Upper lobe of left lung (tissue), 6 donors: Measurements from ENCODE around the gene DNAJB8. TPM values are rescaled to one million over a fixed set of nuclear protein-coding genes. Genes with fewer than 3 reads are reported as not detected.

Source experiments
- ATAC-seq, 2 donors: fragments of 200-7000 bp; cut with Tn5 transposase; one replicate each; pipeline ENCODE4 v1.9.1; 2022; ENCODE audit warnings: mild to moderate bottlenecking in 2 of 2, moderate library complexity in 2 of 2; ENCODE audit not compliant: low FRiP score in 2 of 2
- DNase-seq, 2 donors: peaks; one replicate each; pipeline ENCODE4 v3.0.0-alpha.2; 2019 to 2020
- H3K27ac ChIP-seq, 4 donors: fragments of 200-600 bp; sonication (generic); one replicate each; pipeline ENCODE4 v1.5.1; 2016 to 2019
- H3K27me3 ChIP-seq, 4 donors: fragments of 200-600 bp; sonication (generic); one replicate each; pipeline ENCODE4 v1.5.1; 2017 to 2019
- H3K36me3 ChIP-seq, 4 donors: fragments of 200-600 bp; sonication (generic); one replicate each; pipeline ENCODE4 v1.5.1; 2016 to 2019
- H3K4me1 ChIP-seq, 4 donors: fragments of 200-600 bp; sonication (generic); one replicate each; pipeline ENCODE4 v1.5.1; 2018 to 2019
- H3K4me3 ChIP-seq, 4 donors: fragments of 200-600 bp; sonication (generic); one replicate each; pipeline ENCODE4 v1.5.1; 2017 to 2019; ENCODE audit warnings: mild to moderate bottlenecking in 2 of 4, moderate library complexity in 1 of 4
- H3K9me3 ChIP-seq, 4 donors: fragments of 200-600 bp; sonication (generic); one replicate each; pipeline ENCODE4 v1.5.1; 2018 to 2019
- CTCF ChIP-seq, 6 experiments: fragments of 450-650 bp in 4 of 6; fragments of 200-600 bp in 2 of 6; sonication (generic) in 2 of 6; IDR thresholded peaks; one replicate each; pipeline ENCODE4 v1.5.1; 2016 to 2019; ENCODE audit warnings: antibody characterized with exemption in 6 of 6
- EP300 ChIP-seq, 4 donors: sonication (generic); formaldehyde crosslinking; IDR thresholded peaks; one replicate each; pipeline ENCODE4 v1.5.1; 2017; ENCODE audit warnings: antibody characterized with exemption in 4 of 4, control low read depth in 2 of 4
- POLR2A ChIP-seq, 4 donors: fragments of 450-650 bp; IDR thresholded peaks; one replicate each; pipeline ENCODE4 v1.5.1; 2016 to 2017; ENCODE audit warnings: antibody characterized with exemption in 4 of 4, mild to moderate bottlenecking in 2 of 4
- POLR2AphosphoS5 ChIP-seq, 2 donors: sonication (generic); formaldehyde crosslinking; IDR thresholded peaks; one replicate each; pipeline ENCODE4 v1.5.1; 2017; ENCODE audit warnings: antibody characterized with exemption in 2 of 2
- WGBS, 2 donors: methylation state at CpG; one replicate each; pipeline ENCODE4 v1.1.5; 2017 to 2018; 5-methylcytosine and 5-hydroxymethylcytosine counted together
- total RNA-seq, 6 donors: library from RNA; depleted of rRNA in 4 of 6; stranded (reverse); fragments of >200 nt in 4 of 6; gene quantifications; one replicate each; pipeline versions ENCODE4 v1.1.0 to v1.2.1, GENCODE V29; 2016 to 2021
- donor health status: DM: no; HTN: no; CAD: no; lungs with moderate emphysema.
- donor health status: DM: no; HTN: yes; CAD: no; lungs with severe emphysema.

The DNAJB8 gene
- total RNA-seq, 6 donors from 2014 or later: not detected

GRCh38 chr3:128420720-128421438 lies 45.8 kb downstream of the DNAJB8 start:
- Histone ChIP-seq H3K27me3 (no peaks in the 10 kb centered on the region), H3K9me3 (no peaks in the 10 kb centered on the region), H3K36me3 (no peaks in the 10 kb centered on the region), H3K4me1 (peaks cover 0 to 6% (median 0%) of the 10 kb centered on the region in 4 donors), H3K27ac (no peak overlapping the region), H3K4me3 (no peak overlapping the region)
- DNase-seq: peak in 1 of 2 donors; percentile 51
- ATAC-seq: no peak
- 66 to 87% methylated on average over 6 to 11 of the region's 12 CpGs for WGBS, 2 donors
- TF ChIP-seq EP300 (IDR thresholded peaks at IDR 0.05) (no peak), POLR2AphosphoS5 (IDR thresholded peaks at IDR 0.05) (no peak), CTCF (IDR thresholded peaks at IDR 0.05) (no peak), POLR2A (IDR thresholded peaks at IDR 0.05) (no peak)

- no peak for TF ChIP-seq EP300 (IDR thresholded peaks at IDR 0.05)
- no peak for TF ChIP-seq POLR2AphosphoS5 (IDR thresholded peaks at IDR 0.05)
- no peak for TF ChIP-seq POLR2A (IDR thresholded peaks at IDR 0.05)
- TF ChIP-seq CTCF (IDR thresholded peaks at IDR 0.05): no peak
- H3K36me3 ChIP-seq: no peaks in the 10 kb centered on the region
- H3K27ac ChIP-seq: no peak overlapping the region
- H3K9me3 ChIP-seq: no peaks in the 10 kb centered on the region
- no peaks in the 10 kb centered on the region for H3K27me3 ChIP-seq
- ATAC-seq (no peak), DNase-seq (peak in 1 of 2 donors; percentile 36)
- 88 to 92% methylated on average over 7 of the region's 7 CpGs for WGBS, 2 donors
- H3K4me1 ChIP-seq: peaks cover 0 to 7% (median 0%) of the 10 kb centered on the region in 4 donors
- no peak overlapping the region for H3K4me3 ChIP-seq
These were observed 46.4 kb downstream of the DNAJB8 start for GRCh38 chr3:128420289-128420688.

DNA sequence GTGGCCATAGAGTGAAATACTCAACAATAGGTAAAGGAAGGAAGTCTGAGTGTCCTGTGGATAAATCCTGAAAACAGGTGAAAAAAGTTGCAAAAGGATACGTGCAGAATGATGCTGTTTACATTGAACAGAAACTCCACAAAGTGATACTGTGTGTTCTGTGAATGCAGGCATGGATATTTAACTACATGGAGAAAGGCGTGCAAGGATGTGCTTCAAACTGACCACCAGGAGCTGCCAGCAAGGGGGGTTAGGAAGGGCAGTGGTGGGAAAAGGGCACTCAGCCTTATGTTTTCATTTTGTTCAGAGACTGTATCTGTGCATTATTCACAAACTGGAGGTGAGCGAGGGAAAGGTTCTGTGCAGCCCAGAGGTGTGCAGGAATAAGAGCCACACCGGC lies 47.4 kb downstream of the DNAJB8 start:
- Histone ChIP-seq H3K27ac (no peak overlapping the region), H3K36me3 (no peaks in the 10 kb centered on the region), H3K27me3 (no peaks in the 10 kb centered on the region), H3K9me3 (no peaks in the 10 kb centered on the region), H3K4me3 (no peak overlapping the region), H3K4me1 (peaks cover 0 to 7% (median 0%) of the 10 kb centered on the region in 4 donors)
- 89 to 98% methylated on average over 4 of the region's 4 CpGs for WGBS, 2 donors
- DNase-seq (no peak), ATAC-seq (no peak)
- TF ChIP-seq EP300 (IDR thresholded peaks at IDR 0.05): no peak
- TF ChIP-seq POLR2AphosphoS5 (IDR thresholded peaks at IDR 0.05): no peak
- no peak for TF ChIP-seq POLR2A (IDR thresholded peaks at IDR 0.05)
- TF ChIP-seq CTCF (IDR thresholded peaks at IDR 0.05): no peak

GRCh38 chr3:128418900-128419299 lies 47.8 kb downstream of the DNAJB8 start:
- H3K4me1 ChIP-seq: peaks cover 0 to 7% (median 0%) of the 10 kb centered on the region in 4 donors
- DNase-seq (no peak), ATAC-seq (no peak)
- no peaks in the 10 kb centered on the region for H3K36me3 ChIP-seq
- no peak overlapping the region for H3K27ac ChIP-seq
- H3K9me3 ChIP-seq: no peaks in the 10 kb centered on the region
- H3K27me3 ChIP-seq: no peaks in the 10 kb centered on the region
- TF ChIP-seq POLR2A (IDR thresholded peaks at IDR 0.05) (no peak), CTCF (IDR thresholded peaks at IDR 0.05) (no peak), EP300 (IDR thresholded peaks at IDR 0.05) (no peak), POLR2AphosphoS5 (IDR thresholded peaks at IDR 0.05) (no peak)
- no peak overlapping the region for H3K4me3 ChIP-seq
- WGBS, 2 donors: 88 to 92% methylated on average over 2 of the region's 2 CpGs
